Keratinocyte (primary cell): ENCODE data around the gene PVALB. TPM values are rescaled to one million over a fixed set of nuclear protein-coding genes. Genes with fewer than 3 reads are reported as not detected.

Experiments
- DNase-seq: peaks from one replicate; pipeline ENCODE4 v3.0.0-alpha.2; 2011; ENCODE audit warnings: low read depth, missing footprints, low spot score
- FAIRE-seq: peaks from 2 replicates; lab custom pipeline; 2011; peaks lifted over from hg19 to GRCh38; lab: Jason Lieb, UNC
- H2AFZ ChIP-seq: 2 replicates; pipeline ENCODE4 v1.6.0; 2012; ENCODE audit warnings: low read length, control low read depth, inconsistent platforms; ENCODE audit not compliant: control insufficient read depth
- H3K27ac ChIP-seq: 2 replicates; pipeline ENCODE4 v1.5.1; 2011; ENCODE audit warnings: low read length; ENCODE audit not compliant: control insufficient read depth, insufficient read depth
- H3K27me3 ChIP-seq: 3 replicates; pipeline ENCODE4 v1.6.0; 2011; ENCODE audit warnings: low read length; ENCODE audit not compliant: control insufficient read depth, insufficient read depth; ENCODE audit errors: extremely low read depth
- H3K36me3 ChIP-seq, 2 experiments: 2 replicates in 1 of 2; 3 replicates in 1 of 2; pipeline ENCODE4 v1.5.1; 2011; ENCODE audit warnings: low read length in 2 of 2, mild to moderate bottlenecking in 1 of 2; ENCODE audit not compliant: control insufficient read depth in 2 of 2, insufficient read depth in 2 of 2; ENCODE audit errors: extremely low read depth in 1 of 2
- H3K4me1 ChIP-seq: 3 replicates; pipeline ENCODE4 v1.5.1; 2011; ENCODE audit warnings: low read length; ENCODE audit not compliant: control insufficient read depth, insufficient read depth; ENCODE audit errors: extremely low read depth
- H3K4me2 ChIP-seq: 3 replicates; pipeline ENCODE4 v1.6.0; 2011; ENCODE audit warnings: low read depth, low read length; ENCODE audit not compliant: control insufficient read depth, insufficient read depth; ENCODE audit errors: extremely low read depth
- H3K4me3 ChIP-seq, 3 experiments: fragments of 200-600 bp in 1 of 3; sonication (generic) in 1 of 3; 2 replicates in 2 of 3; 3 replicates in 1 of 3; pipeline ENCODE4 v1.5.1; 2011 to 2016; ENCODE audit warnings: low read length in 3 of 3, mild to moderate bottlenecking in 3 of 3, control low read depth in 2 of 3, inconsistent platforms in 1 of 3, low read depth in 1 of 3, mixed read lengths in 1 of 3, mixed run types in 1 of 3, moderate library complexity in 1 of 3; ENCODE audit not compliant: control insufficient read depth in 2 of 3, insufficient read depth in 2 of 3; ENCODE audit errors: extremely low read depth in 1 of 3
- H3K79me2 ChIP-seq: 2 replicates; pipeline ENCODE4 v1.6.0; 2012; ENCODE audit warnings: low read length; ENCODE audit not compliant: control insufficient read depth, insufficient read depth
- H3K9ac ChIP-seq: 3 replicates; pipeline ENCODE4 v1.6.0; 2011; ENCODE audit warnings: low read length; ENCODE audit not compliant: control insufficient read depth, insufficient read depth; ENCODE audit errors: extremely low read depth
- H3K9me1 ChIP-seq: 3 replicates; pipeline ENCODE4 v1.6.0; 2011; ENCODE audit warnings: low read length; ENCODE audit not compliant: control insufficient read depth, insufficient read depth; ENCODE audit errors: extremely low read depth
- H3K9me3 ChIP-seq: 2 replicates; pipeline ENCODE4 v1.5.1; 2012; ENCODE audit warnings: low read depth, low read length; ENCODE audit not compliant: control insufficient read depth
- H4K20me1 ChIP-seq: 3 replicates; pipeline ENCODE4 v1.6.0; 2011; ENCODE audit warnings: low read length; ENCODE audit not compliant: control insufficient read depth, insufficient read depth; ENCODE audit errors: extremely low read depth
- EZH2 ChIP-seq: IDR thresholded peaks from one replicate; pipeline ENCODE4 v1.6.1; 2012; ENCODE audit warnings: inconsistent platforms, mild to moderate bottlenecking, low read length, moderate library complexity
- dilution Hi-C: fragments of 300-500 bp; cut with MboI; formaldehyde crosslinking; loops from one replicate; pipeline ENCODE4 v1.7.0; 2020; ENCODE audit warnings: low sequenced_read_pairs; ENCODE audit not compliant: extremely low pct_ligation_motif_present
- polyA plus RNA-seq, 5 experiments: library from polyadenylated mRNA; depleted of rRNA in 3 of 5; stranded (reverse) in 3 of 5; stranded (forward) in 1 of 5; unstranded in 1 of 5; fragments of >200 nt; gene quantifications; 1 replicate in 1 of 5; 2 replicates in 3 of 5; 3 replicates in 1 of 5; pipeline versions ENCODE4 v1.2.1 to v1.2.3, GENCODE V29; 2011 to 2012; ENCODE audit warnings: missing spikeins in 2 of 5, low read depth in 1 of 5, low replicate concordance in 1 of 5
- TF ChIP-seq, protein P1 (sequence below), 3 experiments: IDR thresholded peaks in 1 of 3; conservative IDR thresholded peaks in 1 of 3; optimal IDR thresholded peaks in 1 of 3; 2 replicates in 2 of 3; 3 replicates in 1 of 3; pipeline versions ENCODE3 to v1.5.1; 2011; ENCODE audit warnings: low read length in 3 of 3, mild to moderate bottlenecking in 3 of 3, moderate library complexity in 2 of 3, control low read depth in 1 of 3, inconsistent platforms in 1 of 3; ENCODE audit not compliant: insufficient read depth in 2 of 3; ENCODE audit errors: extremely low read depth in 1 of 3

PVALB gene
- polyA plus RNA-seq, 1 donor (not counting 4 experiments of a cell fraction or from before 2014, with no cell fraction given), result not detected

- H3K9me3 ChIP-seq, result no peaks in the 10 kb centered on the region
- H3K9me1 ChIP-seq, result peaks cover 4% of the 10 kb centered on the region
- dilution Hi-C loops, result loop anchor here (10.0 kb wide), 1 partner anchor 59 kb away; no protein-coding TSS in a partner anchor
- H3K4me2 ChIP-seq, result peak within 1 kb of the TSS; percentile 99
- no peaks in the 10 kb centered on the region for H3K36me3 ChIP-seq
- peak within 1 kb of the TSS; percentile 85 for H2AFZ ChIP-seq
- H3K9ac ChIP-seq, result peak within 1 kb of the TSS; percentile 76
- no peak for TF ChIP-seq EZH2
- TF ChIP-seq, protein P1, sequence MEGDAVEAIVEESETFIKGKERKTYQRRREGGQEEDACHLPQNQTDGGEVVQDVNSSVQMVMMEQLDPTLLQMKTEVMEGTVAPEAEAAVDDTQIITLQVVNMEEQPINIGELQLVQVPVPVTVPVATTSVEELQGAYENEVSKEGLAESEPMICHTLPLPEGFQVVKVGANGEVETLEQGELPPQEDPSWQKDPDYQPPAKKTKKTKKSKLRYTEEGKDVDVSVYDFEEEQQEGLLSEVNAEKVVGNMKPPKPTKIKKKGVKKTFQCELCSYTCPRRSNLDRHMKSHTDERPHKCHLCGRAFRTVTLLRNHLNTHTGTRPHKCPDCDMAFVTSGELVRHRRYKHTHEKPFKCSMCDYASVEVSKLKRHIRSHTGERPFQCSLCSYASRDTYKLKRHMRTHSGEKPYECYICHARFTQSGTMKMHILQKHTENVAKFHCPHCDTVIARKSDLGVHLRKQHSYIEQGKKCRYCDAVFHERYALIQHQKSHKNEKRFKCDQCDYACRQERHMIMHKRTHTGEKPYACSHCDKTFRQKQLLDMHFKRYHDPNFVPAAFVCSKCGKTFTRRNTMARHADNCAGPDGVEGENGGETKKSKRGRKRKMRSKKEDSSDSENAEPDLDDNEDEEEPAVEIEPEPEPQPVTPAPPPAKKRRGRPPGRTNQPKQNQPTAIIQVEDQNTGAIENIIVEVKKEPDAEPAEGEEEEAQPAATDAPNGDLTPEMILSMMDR (optimal IDR thresholded peaks at IDR 0.05 in 1 of 3, IDR thresholded peaks at IDR 0.05 in 1 of 3, conservative IDR thresholded peaks at IDR 0.05 in 1 of 3; ENCODE audit: extremely low read depth in 1 of 3, insufficient read depth in 2 of 3, low read length in 3 of 3), result no peak
- FAIRE-seq, result peak; percentile 98
- H4K20me1 ChIP-seq, result no peaks in the 10 kb centered on the region
- H3K27me3 ChIP-seq, result no peaks in the 10 kb centered on the region
- H3K4me1 ChIP-seq, result peaks cover 11% of the 10 kb centered on the region
- H3K27ac ChIP-seq, result peak within 1 kb of the TSS; percentile 60
- peak; percentile 100 for DNase-seq
- peak within 1 kb of the TSS; percentile 79 to 87 (median 85) for H3K4me3 ChIP-seq
- H3K79me2 ChIP-seq, result peaks cover 4% of the 10 kb centered on the region
Observed at GRCh38 chr22:36775964-36776669, 40.7 kb downstream of the PVALB start, which contains the start of gene IFT27. Gene IFT27 (minus strand): TSS chr22:36776119. CDS start chr22:36775707, 412 bp downstream.

GRCh38 chr22:36775586-36775963, 41.3 kb downstream of the PVALB start:
- Histone ChIP-seq H3K4me2 (peak overlapping the region; percentile 99), H3K4me3 (peak overlapping the region; percentile 79 to 87 (median 85)), H4K20me1 (no peaks in the 10 kb centered on the region), H3K9ac (peak overlapping the region; percentile 76), H2AFZ (peak overlapping the region; percentile 85), H3K27ac (peak overlapping the region; percentile 60), H3K27me3 (no peaks in the 10 kb centered on the region), H3K79me2 (peaks cover 4% of the 10 kb centered on the region), H3K36me3 (no peaks in the 10 kb centered on the region), H3K9me3 (no peaks in the 10 kb centered on the region), H3K9me1 (peaks cover 4% of the 10 kb centered on the region), H3K4me1 (peaks cover 11% of the 10 kb centered on the region)
- dilution Hi-C loops, result loop anchor here (10.0 kb wide), 1 partner anchor 59 kb away; no protein-coding TSS in a partner anchor
- FAIRE-seq, result no peak
- TF ChIP-seq EZH2, result no peak
- TF ChIP-seq, protein P1 (optimal IDR thresholded peaks at IDR 0.05 in 1 of 3, IDR thresholded peaks at IDR 0.05 in 1 of 3, conservative IDR thresholded peaks at IDR 0.05 in 1 of 3; ENCODE audit: extremely low read depth in 1 of 3, insufficient read depth in 2 of 3, low read length in 3 of 3), result no peak
- DNase-seq, result no peak
